Spleen (tissue), 11 donors: ENCODE results near the gene TBR1. TPM values are rescaled to one million over a fixed set of nuclear protein-coding genes. Genes with fewer than 3 reads are reported as not detected.

Experiments used
- DNase-seq: peaks from one replicate; pipeline ENCODE4 v3.0.0-alpha.2; 2020
- H3K27ac ChIP-seq, 8 donors: fragments of 200-600 bp; sonication (generic) in 7 of 8; 1 replicate in 4 of 8; 2 replicates in 4 of 8; pipeline versions ENCODE4 v1.5.0 to v1.8.0; 2016 to 2021; ENCODE audit warnings: inconsistent platforms in 4 of 8, mild to moderate bottlenecking in 4 of 8, moderate library complexity in 1 of 8
- H3K27me3 ChIP-seq, 7 donors: fragments of 200-600 bp; sonication (generic) in 6 of 7; replicated peaks in 1 of 7; 1 replicate in 4 of 7; 2 replicates in 3 of 7; pipeline versions ENCODE4 v1.5.0 to v1.8.0; 2016 to 2021; ENCODE audit warnings: inconsistent platforms in 3 of 7, mild to moderate bottlenecking in 1 of 7
- H3K36me3 ChIP-seq, 6 donors: fragments of 200-600 bp; sonication (generic) in 5 of 6; 1 replicate in 4 of 6; 2 replicates in 2 of 6; pipeline versions ENCODE4 v1.5.0 to v1.8.0; 2016 to 2021; ENCODE audit warnings: inconsistent platforms in 2 of 6
- H3K4me1 ChIP-seq, 6 donors: fragments of 200-600 bp; sonication (generic) in 5 of 6; 1 replicate in 3 of 6; 2 replicates in 3 of 6; pipeline versions ENCODE4 v1.5.0 to v1.8.0; 2016 to 2021; ENCODE audit warnings: inconsistent platforms in 3 of 6
- H3K4me3 ChIP-seq, 8 donors: fragments of 200-600 bp; sonication (generic) in 7 of 8; 1 replicate in 4 of 8; 2 replicates in 4 of 8; pipeline versions ENCODE4 v1.5.0 to v1.8.0; 2016 to 2021; ENCODE audit warnings: inconsistent platforms in 4 of 8, mild to moderate bottlenecking in 4 of 8, moderate library complexity in 2 of 8
- H3K9me3 ChIP-seq, 8 donors: fragments of 200-600 bp; sonication (generic) in 7 of 8; 1 replicate in 4 of 8; 2 replicates in 4 of 8; pipeline versions ENCODE4 v1.5.0 to v1.8.0; 2016 to 2021; ENCODE audit warnings: inconsistent platforms in 4 of 8
- POLR2A ChIP-seq, 3 donors: fragments of 450-650 bp; IDR thresholded peaks; one replicate each; pipeline ENCODE4 v1.5.1; 2017; ENCODE audit warnings: antibody characterized with exemption in 3 of 3, mild to moderate bottlenecking in 1 of 3
- POLR2AphosphoS5 ChIP-seq, 3 donors: sonication (generic); formaldehyde crosslinking; IDR thresholded peaks; one replicate each; pipeline ENCODE4 v1.5.1; 2017; ENCODE audit warnings: antibody characterized with exemption in 3 of 3
- WGBS, 5 donors: extraction: QIAGEN DNeasy Blood & Tissue Kit in 3 of 5; methylation state at CpG; one replicate each; pipeline versions ENCODE4 v1.1.5 to v1.1.7; 2013 to 2018; 5-methylcytosine and 5-hydroxymethylcytosine counted together
- intact Hi-C: fragments of 100-400 bp; cut with DNase I; formaldehyde crosslinking; loops from one replicate; pipeline ENCODE4 v1.15.0; 2023; ENCODE audit warnings: low total_unique reads
- polyA plus RNA-seq, 3 donors: library from polyadenylated mRNA; stranded (reverse); fragments of 200-250 nt; gene quantifications; one replicate each; pipeline ENCODE4 v1.2.1, GENCODE V29; 2013
- total RNA-seq, 7 donors: library from RNA; depleted of rRNA in 3 of 7; stranded (reverse); fragments of >200 nt in 3 of 7; fragmentation: NEBNext Ultra II Directional in 4 of 7; extraction: Animal tissue kit (Norgen Biotek cat#: 25700) in 4 of 7; gene quantifications; one replicate each; pipeline versions ENCODE4 v1.1.0 to v1.2.1, GENCODE V29; 2016 to 2021
- TF ChIP-seq, protein P1 (sequence below), 11 experiments: fragments of 200-600 bp in 7 of 11; fragments of 450-650 bp in 4 of 11; sonication (generic) in 4 of 11; IDR thresholded peaks in 8 of 11; conservative IDR thresholded peaks in 3 of 11; 1 replicate in 7 of 11; 2 replicates in 4 of 11; pipeline versions ENCODE4 v1.4.0 to v1.8.0; 2016 to 2021; ENCODE audit warnings: antibody characterized with exemption in 11 of 11, inconsistent platforms in 4 of 11, mild to moderate bottlenecking in 1 of 11
- donor health status: healthy with polysubstance abuse.
- donor health status: DM: no; HTN: no; CAD: no; lungs with moderate emphysema.
- donor health status: DM: no; HTN: no; CAD: no.
- donor health status: Bipolar disorder and iron deficiency.
- donor health status: healthy.
- donor health status: DM: no; HTN: no; CAD: no.
- donor health status: DM: yes; HTN: yes; CAD: no.

TBR1 gene
- total and polyA plus RNA-seq, 10 donors: 0.03 to 0.17 TPM; not detected in 8

DNA sequence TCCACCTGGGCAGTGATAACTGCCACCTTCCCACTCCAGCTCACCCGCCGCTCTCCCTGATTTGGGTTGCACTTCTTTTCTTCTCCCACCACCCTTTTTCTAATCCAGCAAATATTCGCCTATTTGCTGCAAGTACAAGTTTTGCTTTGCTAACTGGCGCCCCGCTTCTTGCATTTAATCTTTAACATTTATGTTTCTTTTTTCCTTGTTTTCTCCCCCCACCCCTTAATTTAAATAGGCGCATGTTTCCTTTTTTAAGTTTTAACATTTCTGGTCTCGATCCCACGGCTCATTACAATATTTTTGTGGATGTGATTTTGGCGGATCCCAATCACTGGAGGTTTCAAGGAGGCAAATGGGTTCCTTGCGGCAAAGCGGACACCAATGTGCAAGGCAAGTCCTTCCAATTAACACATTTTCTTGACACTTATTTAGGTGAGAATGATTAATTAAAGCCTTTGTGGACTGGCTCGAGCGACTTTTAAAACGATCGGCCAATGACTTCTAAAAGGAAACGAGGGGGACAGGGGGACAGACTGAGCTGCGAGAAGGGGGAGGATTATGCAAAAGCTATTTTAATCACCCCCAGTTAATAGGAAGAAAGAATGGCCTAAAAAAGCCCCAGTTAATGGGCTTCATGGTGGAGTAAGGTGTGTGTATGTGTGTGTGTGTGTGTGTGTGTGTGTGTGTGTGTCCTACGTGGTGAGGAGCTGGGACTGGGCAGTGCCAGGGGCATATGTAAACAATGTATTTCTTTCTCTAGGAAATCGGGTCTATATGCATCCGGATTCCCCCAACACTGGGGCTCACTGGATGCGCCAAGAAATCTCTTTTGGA lies 1.6 kb downstream of the TBR1 start:
- DNase-seq: no peak
- H3K9me3 ChIP-seq: no peaks in the 10 kb centered on the region
- H3K27me3 ChIP-seq: peaks cover 0 to 95% (median 93%) of the 10 kb centered on the region in 7 donors
- intact Hi-C loops: no loop called here
- peaks cover 17 to 71% (median 51%) of the 10 kb centered on the region in 6 donors for H3K4me1 ChIP-seq
- H3K36me3 ChIP-seq: no peaks in the 10 kb centered on the region
- no peak for TF ChIP-seq POLR2A (IDR thresholded peaks at IDR 0.05)
- TF ChIP-seq POLR2AphosphoS5 (IDR thresholded peaks at IDR 0.05): no peak
- TF ChIP-seq, protein P1, sequence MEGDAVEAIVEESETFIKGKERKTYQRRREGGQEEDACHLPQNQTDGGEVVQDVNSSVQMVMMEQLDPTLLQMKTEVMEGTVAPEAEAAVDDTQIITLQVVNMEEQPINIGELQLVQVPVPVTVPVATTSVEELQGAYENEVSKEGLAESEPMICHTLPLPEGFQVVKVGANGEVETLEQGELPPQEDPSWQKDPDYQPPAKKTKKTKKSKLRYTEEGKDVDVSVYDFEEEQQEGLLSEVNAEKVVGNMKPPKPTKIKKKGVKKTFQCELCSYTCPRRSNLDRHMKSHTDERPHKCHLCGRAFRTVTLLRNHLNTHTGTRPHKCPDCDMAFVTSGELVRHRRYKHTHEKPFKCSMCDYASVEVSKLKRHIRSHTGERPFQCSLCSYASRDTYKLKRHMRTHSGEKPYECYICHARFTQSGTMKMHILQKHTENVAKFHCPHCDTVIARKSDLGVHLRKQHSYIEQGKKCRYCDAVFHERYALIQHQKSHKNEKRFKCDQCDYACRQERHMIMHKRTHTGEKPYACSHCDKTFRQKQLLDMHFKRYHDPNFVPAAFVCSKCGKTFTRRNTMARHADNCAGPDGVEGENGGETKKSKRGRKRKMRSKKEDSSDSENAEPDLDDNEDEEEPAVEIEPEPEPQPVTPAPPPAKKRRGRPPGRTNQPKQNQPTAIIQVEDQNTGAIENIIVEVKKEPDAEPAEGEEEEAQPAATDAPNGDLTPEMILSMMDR (IDR thresholded peaks at IDR 0.05 in 8 of 11, conservative IDR thresholded peaks at IDR 0.05 in 3 of 11): no peak
- H3K4me3 ChIP-seq: peak overlapping the region in 1 of 8 donors; percentile 69
- no peak overlapping the region for H3K27ac ChIP-seq
- 11 to 16% (median 15%) methylated on average over 21 of the region's 21 CpGs for WGBS, 5 donors

DNA sequence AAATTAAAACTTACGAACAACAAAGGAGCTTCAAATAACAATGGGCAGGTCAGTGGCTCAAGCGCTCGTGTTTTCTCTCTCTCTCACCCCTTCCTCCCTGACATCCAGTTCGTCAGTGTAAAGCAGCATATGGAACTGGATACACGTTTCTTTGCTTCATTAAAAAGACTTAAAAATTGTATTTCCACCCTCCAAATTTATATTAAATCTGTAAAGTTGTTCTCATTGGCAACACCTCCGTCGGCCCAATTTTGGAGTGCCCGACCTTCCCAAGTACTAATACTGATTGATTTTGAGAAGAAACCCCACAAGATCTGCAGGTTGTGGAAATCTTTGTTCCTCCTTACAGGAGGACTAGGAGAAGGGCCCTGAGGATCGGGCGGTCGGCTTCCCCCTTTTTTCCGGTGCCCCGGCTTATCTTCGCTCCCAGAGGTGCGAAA lies 2.2 kb downstream of the TBR1 start:
- TF ChIP-seq POLR2AphosphoS5 (IDR thresholded peaks at IDR 0.05): no peak
- TF ChIP-seq, protein P1 (IDR thresholded peaks at IDR 0.05 in 8 of 11, conservative IDR thresholded peaks at IDR 0.05 in 3 of 11): no peak
- no peak for TF ChIP-seq POLR2A (IDR thresholded peaks at IDR 0.05)
- Histone ChIP-seq H3K27me3 (peaks cover under 1 to 100% (median 99%) of the 10 kb centered on the region in 7 donors), H3K36me3 (no peaks in the 10 kb centered on the region), H3K27ac (no peak overlapping the region), H3K9me3 (no peaks in the 10 kb centered on the region), H3K4me3 (peak overlapping the region in 2 of 8 donors; percentile 15 to 46), H3K4me1 (peaks cover 17 to 77% (median 54%) of the 10 kb centered on the region in 6 donors)
- intact Hi-C loops: no loop called here
- no peak for DNase-seq
- WGBS, 5 donors: 4 to 8% (median 6%) methylated on average over 13 to 15 of the region's 15 CpGs

DNA sequence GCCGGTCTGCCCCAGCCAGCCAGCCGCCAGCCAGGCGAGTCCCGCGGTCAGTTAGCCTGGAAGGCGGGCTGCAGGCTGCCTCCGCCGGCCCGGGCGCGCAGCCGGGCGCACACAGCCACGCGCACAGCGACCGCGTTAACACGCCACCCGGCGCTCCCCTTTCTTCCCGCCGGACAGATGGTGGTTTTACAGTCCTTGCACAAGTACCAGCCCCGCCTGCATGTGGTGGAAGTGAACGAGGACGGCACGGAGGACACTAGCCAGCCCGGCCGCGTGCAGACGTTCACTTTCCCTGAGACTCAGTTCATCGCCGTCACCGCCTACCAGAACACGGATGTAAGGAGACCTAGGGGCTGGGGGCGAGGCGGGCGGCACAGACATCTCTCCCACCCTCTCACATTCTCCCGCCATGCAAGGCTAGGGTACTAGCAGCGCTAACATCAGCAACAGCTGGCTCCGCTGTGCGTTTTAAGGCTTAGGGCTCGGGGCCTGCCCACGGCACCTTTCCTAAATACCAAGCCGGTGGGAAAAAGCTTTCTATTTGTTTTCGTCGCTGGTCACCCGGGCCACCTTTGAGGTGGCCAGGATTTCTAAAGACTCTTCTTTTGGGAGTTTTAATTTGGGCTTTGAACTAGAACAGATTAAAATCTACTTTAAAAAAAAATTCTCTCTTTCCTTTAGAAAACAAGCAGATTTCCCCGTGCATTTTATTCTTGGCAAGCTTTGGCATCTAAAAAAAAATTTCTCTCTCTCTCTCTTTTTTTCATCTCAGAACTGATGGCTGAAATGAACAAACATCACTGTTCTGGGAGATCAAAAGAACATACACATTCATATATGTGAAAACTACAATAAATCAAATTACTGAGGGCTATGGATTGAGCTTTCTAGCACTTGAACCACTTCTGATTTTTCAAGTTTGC lies 2.9 kb downstream of the TBR1 start:
- peak overlapping the region in 2 of 8 donors; percentile 15 to 46 for H3K4me3 ChIP-seq
- no peaks in the 10 kb centered on the region for H3K36me3 ChIP-seq
- H3K9me3 ChIP-seq: no peaks in the 10 kb centered on the region
- no peak overlapping the region for H3K27ac ChIP-seq
- WGBS, 5 donors: 3 to 6% (median 4%) methylated on average over 35 to 49 of the region's 49 CpGs
- H3K4me1 ChIP-seq: peaks cover 17 to 81% (median 60%) of the 10 kb centered on the region in 6 donors
- intact Hi-C loops: no loop called here
- TF ChIP-seq, protein P1 (IDR thresholded peaks at IDR 0.05 in 8 of 11, conservative IDR thresholded peaks at IDR 0.05 in 3 of 11): no peak
- TF ChIP-seq POLR2A (IDR thresholded peaks at IDR 0.05) (no peak), POLR2AphosphoS5 (IDR thresholded peaks at IDR 0.05) (peak in 1 of 3 donors; percentile 26)
- no peak for DNase-seq
- H3K27me3 ChIP-seq: peaks cover 5 to 100% (median 100%) of the 10 kb centered on the region in 7 donors
